NCI-H1105 (cell line): ENCODE measurements around the gene C21orf91.

Experiments used
- DNase-seq: peaks from one replicate; lab custom pipeline; 2025; lab: John Stamatoyannopoulos, UW

The C21orf91 gene

GRCh38 chr21:17797967-17798366, 21.2 kb downstream of the C21orf91 start:
- no peak for DNase-seq

GRCh38 chr21:17796503-17796902, 22.7 kb downstream of the C21orf91 start:
- no peak for DNase-seq

- DNase-seq, result no peak
These were observed 23.1 kb downstream of the C21orf91 start for GRCh38 chr21:17796037-17796403.

GRCh38 chr21:17795146-17796036, 23.8 kb downstream of the C21orf91 start:
- no peak for DNase-seq

- no peak for DNase-seq
These were observed 24.5 kb downstream of the C21orf91 start for GRCh38 chr21:17794518-17795145.

- no peak for DNase-seq
These were observed 25.7 kb downstream of the C21orf91 start for GRCh38 chr21:17793246-17794123.

GRCh38 chr21:17789656-17790055, 29.5 kb downstream of the C21orf91 start:
- no peak for DNase-seq

- no peak for DNase-seq
These were observed 30.1 kb downstream of the C21orf91 start for GRCh38 chr21:17789069-17789468.

- DNase-seq, result no peak
These were observed 32.3 kb downstream of the C21orf91 start for GRCh38 chr21:17786851-17787181.

- DNase-seq, result no peak
These were observed 32.9 kb downstream of the C21orf91 start for GRCh38 chr21:17786071-17786850.

GRCh38 chr21:17785403-17785788, 33.8 kb downstream of the C21orf91 start:
- DNase-seq, result no peak

GRCh38 chr21:17784604-17785402, 34.4 kb downstream of the C21orf91 start:
- no peak for DNase-seq

- DNase-seq, result no peak
These were observed 35.0 kb downstream of the C21orf91 start for GRCh38 chr21:17784180-17784598.

- DNase-seq, result no peak
These were observed 35.5 kb downstream of the C21orf91 start for GRCh38 chr21:17783481-17784179.

GRCh38 chr21:17783003-17783402, 36.2 kb downstream of the C21orf91 start:
- no peak for DNase-seq

- no peak for DNase-seq
These were observed 37.1 kb downstream of the C21orf91 start for GRCh38 chr21:17782051-17782450.

- DNase-seq, result no peak
These were observed 37.6 kb downstream of the C21orf91 start for GRCh38 chr21:17781524-17781923.

- DNase-seq, result no peak
These were observed 38.6 kb downstream of the C21orf91 start for GRCh38 chr21:17780539-17780938.

GRCh38 chr21:17779980-17780379, 39.2 kb downstream of the C21orf91 start:
- no peak for DNase-seq

GRCh38 chr21:17779496-17779895, 39.7 kb downstream of the C21orf91 start:
- no peak for DNase-seq
